HL-60 (cell line): Measurements from ENCODE around the gene TMED10.
A peak's percentile ranks its signal among the peaks of the same experiment; 100 is the strongest.

ENCODE experiments used
- DNase-seq, 2 experiments: peaks; one replicate each; pipeline ENCODE4 v3.0.0-alpha.2; 2010 to 2020; ENCODE audit warnings: low read depth in 1 of 2, low spot score in 1 of 2
- H3K27ac ChIP-seq: fragments of 250-450 bp; sonication (Bioruptor Pico); replicated peaks from 2 replicates; pipeline ENCODE4 v1.5.1; 2020; ENCODE audit warnings: mild to moderate bottlenecking, moderate library complexity
- H3K27me3 ChIP-seq: fragments of 250-450 bp; sonication (Bioruptor Pico); 2 replicates; pipeline ENCODE4 v1.5.1; 2021; ENCODE audit warnings: mild to moderate bottlenecking, moderate library complexity; ENCODE audit not compliant: insufficient read depth, poor library complexity, severe bottlenecking
- H3K4me3 ChIP-seq: replicated peaks from 2 replicates; pipeline ENCODE4 v1.5.1; 2011; ENCODE audit warnings: mild to moderate bottlenecking, control low read depth, low read length; ENCODE audit not compliant: insufficient read depth
- GABPA ChIP-seq: IDR thresholded peaks from 2 replicates; pipeline ENCODE4 v1.6.1; 2012; ENCODE audit warnings: low read depth
- POLR2AphosphoS5 ChIP-seq: IDR thresholded peaks from 2 replicates; pipeline ENCODE4 v1.6.1; 2012; ENCODE audit warnings: low read depth
- SPI1 ChIP-seq: IDR thresholded peaks from 2 replicates; pipeline ENCODE4 v1.6.1; 2012; ENCODE audit warnings: low read depth, mild to moderate bottlenecking, borderline replicate concordance
- TF ChIP-seq, protein P1 (sequence below): IDR thresholded peaks from one replicate; pipeline ENCODE4 v1.5.1; 2011; ENCODE audit warnings: low read length, control low read depth, inconsistent platforms; ENCODE audit not compliant: insufficient read depth
- TF ChIP-seq, protein P2 (sequence below): IDR thresholded peaks from 2 replicates; pipeline ENCODE4 v1.6.1; 2012; ENCODE audit warnings: low read depth; ENCODE audit not compliant: insufficient replicate concordance

TMED10 gene

DNA sequence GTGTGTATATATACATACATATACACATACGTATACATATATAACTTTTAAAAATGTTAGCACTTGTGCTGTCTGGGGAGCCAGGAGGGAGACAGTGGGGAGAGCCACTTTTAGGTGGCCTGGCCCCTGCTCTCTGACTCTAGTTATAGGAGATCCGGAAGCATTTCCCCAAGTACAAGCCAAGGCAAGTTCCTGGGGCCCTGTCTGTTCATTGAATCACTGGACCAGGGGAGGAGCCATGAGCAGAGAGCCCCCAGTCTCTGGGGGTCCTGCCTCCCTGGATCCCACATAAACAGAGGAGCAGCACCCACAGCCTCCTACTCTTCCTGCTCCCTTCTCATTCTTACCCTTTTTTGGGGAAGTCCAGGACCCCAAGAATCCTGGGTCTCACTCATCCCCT is 45.4 kb upstream of the TMED10 start:
- Histone ChIP-seq H3K27me3 (no peaks in the 10 kb centered on the region), H3K27ac (no peak overlapping the region), H3K4me3 (no peak overlapping the region)
- DNase-seq, result no peak
- no peak for TF ChIP-seq GABPA
- TF ChIP-seq, protein P1, sequence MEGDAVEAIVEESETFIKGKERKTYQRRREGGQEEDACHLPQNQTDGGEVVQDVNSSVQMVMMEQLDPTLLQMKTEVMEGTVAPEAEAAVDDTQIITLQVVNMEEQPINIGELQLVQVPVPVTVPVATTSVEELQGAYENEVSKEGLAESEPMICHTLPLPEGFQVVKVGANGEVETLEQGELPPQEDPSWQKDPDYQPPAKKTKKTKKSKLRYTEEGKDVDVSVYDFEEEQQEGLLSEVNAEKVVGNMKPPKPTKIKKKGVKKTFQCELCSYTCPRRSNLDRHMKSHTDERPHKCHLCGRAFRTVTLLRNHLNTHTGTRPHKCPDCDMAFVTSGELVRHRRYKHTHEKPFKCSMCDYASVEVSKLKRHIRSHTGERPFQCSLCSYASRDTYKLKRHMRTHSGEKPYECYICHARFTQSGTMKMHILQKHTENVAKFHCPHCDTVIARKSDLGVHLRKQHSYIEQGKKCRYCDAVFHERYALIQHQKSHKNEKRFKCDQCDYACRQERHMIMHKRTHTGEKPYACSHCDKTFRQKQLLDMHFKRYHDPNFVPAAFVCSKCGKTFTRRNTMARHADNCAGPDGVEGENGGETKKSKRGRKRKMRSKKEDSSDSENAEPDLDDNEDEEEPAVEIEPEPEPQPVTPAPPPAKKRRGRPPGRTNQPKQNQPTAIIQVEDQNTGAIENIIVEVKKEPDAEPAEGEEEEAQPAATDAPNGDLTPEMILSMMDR, result no peak
- TF ChIP-seq, protein P2, sequence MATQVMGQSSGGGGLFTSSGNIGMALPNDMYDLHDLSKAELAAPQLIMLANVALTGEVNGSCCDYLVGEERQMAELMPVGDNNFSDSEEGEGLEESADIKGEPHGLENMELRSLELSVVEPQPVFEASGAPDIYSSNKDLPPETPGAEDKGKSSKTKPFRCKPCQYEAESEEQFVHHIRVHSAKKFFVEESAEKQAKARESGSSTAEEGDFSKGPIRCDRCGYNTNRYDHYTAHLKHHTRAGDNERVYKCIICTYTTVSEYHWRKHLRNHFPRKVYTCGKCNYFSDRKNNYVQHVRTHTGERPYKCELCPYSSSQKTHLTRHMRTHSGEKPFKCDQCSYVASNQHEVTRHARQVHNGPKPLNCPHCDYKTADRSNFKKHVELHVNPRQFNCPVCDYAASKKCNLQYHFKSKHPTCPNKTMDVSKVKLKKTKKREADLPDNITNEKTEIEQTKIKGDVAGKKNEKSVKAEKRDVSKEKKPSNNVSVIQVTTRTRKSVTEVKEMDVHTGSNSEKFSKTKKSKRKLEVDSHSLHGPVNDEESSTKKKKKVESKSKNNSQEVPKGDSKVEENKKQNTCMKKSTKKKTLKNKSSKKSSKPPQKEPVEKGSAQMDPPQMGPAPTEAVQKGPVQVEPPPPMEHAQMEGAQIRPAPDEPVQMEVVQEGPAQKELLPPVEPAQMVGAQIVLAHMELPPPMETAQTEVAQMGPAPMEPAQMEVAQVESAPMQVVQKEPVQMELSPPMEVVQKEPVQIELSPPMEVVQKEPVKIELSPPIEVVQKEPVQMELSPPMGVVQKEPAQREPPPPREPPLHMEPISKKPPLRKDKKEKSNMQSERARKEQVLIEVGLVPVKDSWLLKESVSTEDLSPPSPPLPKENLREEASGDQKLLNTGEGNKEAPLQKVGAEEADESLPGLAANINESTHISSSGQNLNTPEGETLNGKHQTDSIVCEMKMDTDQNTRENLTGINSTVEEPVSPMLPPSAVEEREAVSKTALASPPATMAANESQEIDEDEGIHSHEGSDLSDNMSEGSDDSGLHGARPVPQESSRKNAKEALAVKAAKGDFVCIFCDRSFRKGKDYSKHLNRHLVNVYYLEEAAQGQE, result no peak

DNA sequence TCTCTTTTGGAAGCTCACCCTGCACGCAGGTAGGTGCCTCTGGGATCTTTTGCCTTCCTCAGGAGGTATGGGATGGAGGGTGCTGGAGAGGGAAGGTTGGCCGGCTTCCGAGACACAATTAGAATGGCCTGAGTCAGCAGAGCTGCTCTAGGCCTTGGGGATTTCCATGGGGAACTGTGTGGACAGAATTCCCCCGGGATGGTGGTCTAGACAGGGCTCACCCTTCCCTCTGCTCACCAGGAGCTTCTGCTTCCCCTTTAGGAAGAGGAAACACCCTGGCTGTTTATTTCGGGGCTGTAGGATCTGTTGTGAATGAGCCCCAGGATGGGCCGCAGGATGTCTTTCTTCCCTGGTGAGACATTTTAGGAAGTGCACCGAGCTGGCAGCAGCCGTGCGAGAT is 43.7 kb upstream of the TMED10 start:
- TF ChIP-seq GABPA (no peak), SPI1 (peak; percentile 34; the same call in 1 of the 2 replicates)
- TF ChIP-seq, protein P2, result no peak
- no peak for DNase-seq
- no peak overlapping the region for H3K27ac ChIP-seq
- no peak overlapping the region for H3K4me3 ChIP-seq
- H3K27me3 ChIP-seq, result no peaks in the 10 kb centered on the region

- H3K27ac ChIP-seq, result no peak overlapping the region
- H3K27me3 ChIP-seq, result no peaks in the 10 kb centered on the region
- H3K4me3 ChIP-seq, result no peak overlapping the region
- no peak for TF ChIP-seq POLR2AphosphoS5
- TF ChIP-seq, protein P2, result no peak
- TF ChIP-seq, protein P1, result no peak
- no peak for TF ChIP-seq GABPA
- no peak for TF ChIP-seq SPI1
- no peak for DNase-seq
Measured at GRCh38 chr14:75217508-75218206, 41.2 kb upstream of the TMED10 start.
